Natural killer cell (primary cell): Measurements from ENCODE around the gene KIAA1328. TPM values are rescaled to one million over a fixed set of nuclear protein-coding genes. Genes with fewer than 3 reads are reported as not detected.

Experiments
- ATAC-seq, 3 donors: fragments of 150-1000 bp in 2 of 3; fragments of 200-7000 bp in 1 of 3; cut with Tn5 transposase; 1 replicate in 1 of 3; 2 replicates in 2 of 3; pipeline ENCODE4 v1.10.0; 2021; ENCODE audit warnings: mild to moderate bottlenecking in 2 of 3, moderate library complexity in 2 of 3
- DNase-seq, 2 donors: peaks; one replicate each; pipeline versions ENCODE4 v3.0.0 to v3.0.0-alpha.2; 2013 to 2021; ENCODE audit warnings: mixed read lengths in 1 of 2
- H3K27ac ChIP-seq: one replicate; pipeline ENCODE4 v1.5.1; 2013; ENCODE audit warnings: mild to moderate bottlenecking, low read length
- H3K27me3 ChIP-seq: one replicate; pipeline ENCODE4 v1.6.1; 2013; ENCODE audit warnings: low read length; ENCODE audit not compliant: control insufficient read depth, insufficient read depth
- H3K36me3 ChIP-seq: one replicate; pipeline ENCODE4 v1.6.1; 2013; ENCODE audit warnings: low read length; ENCODE audit not compliant: control insufficient read depth, insufficient read depth
- H3K4me1 ChIP-seq: one replicate; pipeline ENCODE4 v1.6.1; 2013; ENCODE audit warnings: low read length; ENCODE audit not compliant: control insufficient read depth, insufficient read depth
- H3K4me3 ChIP-seq: one replicate; pipeline ENCODE4 v1.5.1; 2013; ENCODE audit warnings: low read length
- H3K9me3 ChIP-seq: one replicate; pipeline ENCODE4 v1.6.1; 2013; ENCODE audit warnings: low read length; ENCODE audit not compliant: control insufficient read depth, insufficient read depth
- H3K27ac Mint-ChIP-seq, 2 donors: one replicate each; pipeline ENCODE4 v1.8.0; 2022; ENCODE audit warnings: mild to moderate bottlenecking in 2 of 2, mixed read lengths in 2 of 2, moderate library complexity in 1 of 2
- H3K27me3 Mint-ChIP-seq, 2 donors: one replicate each; pipeline ENCODE4 v1.8.0; 2022; ENCODE audit warnings: low read depth in 2 of 2, mixed read lengths in 2 of 2
- H3K36me3 Mint-ChIP-seq: one replicate; pipeline ENCODE4 v1.8.0; 2022; ENCODE audit warnings: mixed read lengths
- H3K4me1 Mint-ChIP-seq, 2 donors: one replicate each; pipeline ENCODE4 v1.8.0; 2022; ENCODE audit warnings: mixed read lengths in 2 of 2
- H3K4me3 Mint-ChIP-seq: one replicate; pipeline ENCODE4 v1.8.0; 2022; ENCODE audit warnings: mild to moderate bottlenecking, moderate library complexity, mixed read lengths
- H3K9me3 Mint-ChIP-seq, 2 donors: one replicate each; pipeline ENCODE4 v1.8.0; 2022; ENCODE audit warnings: mixed read lengths in 2 of 2
- CTCF ChIP-seq: fragments of 200-600 bp; IDR thresholded peaks from one replicate; pipeline ENCODE4 v1.8.0; 2022; ENCODE audit warnings: antibody characterized with exemption
- WGBS: methylation state at CpG from one replicate; pipeline ENCODE4 v1.1.7; 2013; ENCODE audit warnings: missing lambda C conversion rate; ENCODE audit not compliant: insufficient coverage; 5-methylcytosine and 5-hydroxymethylcytosine counted together
- intact Hi-C: fragments of 100-400 bp; cut with micrococcal nuclease; formaldehyde crosslinking; loops from one replicate; pipeline ENCODE4 v1.14.2; 2022
- total RNA-seq, 4 donors: library from RNA; stranded (reverse); fragments of 120-200 nt in 1 of 4; gene quantifications; one replicate each; pipeline versions ENCODE4 v1.2.3 to v1.2.4, GENCODE V29; 2013 to 2022

Gene KIAA1328
- total RNA-seq, 3 donors from 2014 or later (not counting 1 experiment from before 2014, with no cell fraction given), result 12.3 to 14.3 (median 13.2) TPM

DNA sequence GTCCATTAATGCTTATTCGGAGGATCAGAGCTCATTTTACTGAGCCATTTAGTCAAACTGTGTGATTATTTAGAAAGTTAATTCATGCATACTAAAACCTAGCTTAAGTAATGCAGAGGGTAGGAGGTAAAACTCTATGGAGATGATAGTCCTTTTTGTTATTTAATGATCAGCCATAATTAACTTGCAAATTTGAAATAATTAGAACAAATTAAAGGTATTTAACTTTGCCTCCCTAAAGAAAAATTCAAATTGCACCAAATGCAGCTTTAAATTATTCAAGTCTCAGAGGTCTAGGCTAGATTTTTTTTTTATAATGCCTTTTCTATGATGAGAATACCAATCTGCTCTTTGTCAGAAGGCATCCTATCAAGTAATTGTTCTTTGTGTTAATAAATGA, 310.9 kb downstream of the KIAA1328 start:
- intact Hi-C loops, result no loop called here
- DNase-seq (no peak), ATAC-seq (no peak)
- no peaks in the 10 kb centered on the region for H3K27me3 Mint-ChIP-seq
- Histone ChIP-seq H3K27ac (no peak overlapping the region), H3K9me3 (no peaks in the 10 kb centered on the region), H3K27me3 (no peaks in the 10 kb centered on the region), H3K4me3 (no peak overlapping the region), H3K4me1 (no peaks in the 10 kb centered on the region), H3K36me3 (no peaks in the 10 kb centered on the region)
- H3K4me1 Mint-ChIP-seq, result no peaks in the 10 kb centered on the region
- no peak overlapping the region for H3K4me3 Mint-ChIP-seq
- no peak overlapping the region for H3K27ac Mint-ChIP-seq
- peaks cover 8% of the 10 kb centered on the region for H3K36me3 Mint-ChIP-seq
- H3K9me3 Mint-ChIP-seq, result peaks cover 12 to 21% of the 10 kb centered on the region in 2 donors
- no peak for TF ChIP-seq CTCF
- WGBS, result no CpG with 5 or more reads among the region's 1 CpG

DNA sequence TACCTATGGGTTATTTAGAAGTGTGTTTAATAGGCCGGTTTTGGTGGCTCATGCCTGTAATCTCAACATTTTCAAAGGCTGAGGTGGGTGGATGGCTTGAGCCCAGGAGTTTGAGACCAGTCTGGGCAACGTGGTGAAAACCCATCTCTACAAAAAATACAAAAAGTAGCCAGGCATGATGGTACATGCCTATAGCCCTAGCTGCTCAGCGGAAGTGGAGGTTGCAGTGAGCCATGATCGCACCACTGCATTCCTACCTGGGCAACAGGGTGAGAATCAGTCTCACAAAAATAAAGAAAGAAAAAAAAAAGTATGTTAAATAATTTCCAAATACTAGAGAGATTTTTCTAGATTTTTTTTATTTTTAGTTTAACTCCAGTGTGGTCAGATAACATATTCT, 316.0 kb downstream of the KIAA1328 start:
- no peak for TF ChIP-seq CTCF
- H3K27ac Mint-ChIP-seq, result no peak overlapping the region
- no peak overlapping the region for H3K4me3 Mint-ChIP-seq
- H3K36me3 Mint-ChIP-seq, result peaks cover 22% of the 10 kb centered on the region
- Histone ChIP-seq H3K4me3 (no peak overlapping the region), H3K4me1 (no peaks in the 10 kb centered on the region), H3K9me3 (no peaks in the 10 kb centered on the region), H3K27me3 (no peaks in the 10 kb centered on the region), H3K36me3 (no peaks in the 10 kb centered on the region), H3K27ac (no peak overlapping the region)
- intact Hi-C loops, result no loop called here
- no peaks in the 10 kb centered on the region for H3K27me3 Mint-ChIP-seq
- no peaks in the 10 kb centered on the region for H3K4me1 Mint-ChIP-seq
- 88% methylated on average over 4 of the region's 4 CpGs for whole genome bisulfite sequencing
- peaks cover 9 to 11% of the 10 kb centered on the region in 2 donors for H3K9me3 Mint-ChIP-seq
- ATAC-seq, result no peak
- no peak for DNase-seq

- H3K9me3 ChIP-seq, result no peaks in the 10 kb centered on the region
- no peaks in the 10 kb centered on the region for H3K4me1 ChIP-seq
- no peak overlapping the region for H3K4me3 Mint-ChIP-seq
- H3K4me1 Mint-ChIP-seq, result no peaks in the 10 kb centered on the region
- H3K9me3 Mint-ChIP-seq, result peaks cover 0 to 3% of the 10 kb centered on the region in 2 donors
- DNase-seq, result no peak
- 74% methylated on average over 6 of the region's 7 CpGs for WGBS
- H3K27me3 Mint-ChIP-seq, result no peaks in the 10 kb centered on the region
- H3K27me3 ChIP-seq, result no peaks in the 10 kb centered on the region
- no peak for ATAC-seq
- no peak overlapping the region for H3K27ac Mint-ChIP-seq
- no peaks in the 10 kb centered on the region for H3K36me3 Mint-ChIP-seq
- H3K27ac ChIP-seq, result no peak overlapping the region
- H3K36me3 ChIP-seq, result no peaks in the 10 kb centered on the region
- intact Hi-C loops, result no loop called here
- no peak overlapping the region for H3K4me3 ChIP-seq
- TF ChIP-seq CTCF, result no peak
Measured at GRCh38 chr18:37156330-37156942, 327.5 kb downstream of the KIAA1328 start.
